Activated CD8-positive, alpha-beta memory T cell treated with anti-CD3 and anti-CD28 coated beads, Interleukin-2, amount 50 U/mL, for 24 hours (primary cell): ENCODE data around the gene GRIK4.
A peak's percentile ranks its signal among the peaks of the same experiment; 100 is the strongest.
"Not testable (repeated sequence)": the region's sequence is repeated elsewhere in the genome, so short reads cannot be mapped to it uniquely, and the experiment has no call there.

Experiments used
- DNase-seq: peaks from one replicate; pipeline ENCODE4 v3.0.0-alpha.2; 2020; ENCODE audit errors: extremely low read depth

Gene GRIK4, protein sequence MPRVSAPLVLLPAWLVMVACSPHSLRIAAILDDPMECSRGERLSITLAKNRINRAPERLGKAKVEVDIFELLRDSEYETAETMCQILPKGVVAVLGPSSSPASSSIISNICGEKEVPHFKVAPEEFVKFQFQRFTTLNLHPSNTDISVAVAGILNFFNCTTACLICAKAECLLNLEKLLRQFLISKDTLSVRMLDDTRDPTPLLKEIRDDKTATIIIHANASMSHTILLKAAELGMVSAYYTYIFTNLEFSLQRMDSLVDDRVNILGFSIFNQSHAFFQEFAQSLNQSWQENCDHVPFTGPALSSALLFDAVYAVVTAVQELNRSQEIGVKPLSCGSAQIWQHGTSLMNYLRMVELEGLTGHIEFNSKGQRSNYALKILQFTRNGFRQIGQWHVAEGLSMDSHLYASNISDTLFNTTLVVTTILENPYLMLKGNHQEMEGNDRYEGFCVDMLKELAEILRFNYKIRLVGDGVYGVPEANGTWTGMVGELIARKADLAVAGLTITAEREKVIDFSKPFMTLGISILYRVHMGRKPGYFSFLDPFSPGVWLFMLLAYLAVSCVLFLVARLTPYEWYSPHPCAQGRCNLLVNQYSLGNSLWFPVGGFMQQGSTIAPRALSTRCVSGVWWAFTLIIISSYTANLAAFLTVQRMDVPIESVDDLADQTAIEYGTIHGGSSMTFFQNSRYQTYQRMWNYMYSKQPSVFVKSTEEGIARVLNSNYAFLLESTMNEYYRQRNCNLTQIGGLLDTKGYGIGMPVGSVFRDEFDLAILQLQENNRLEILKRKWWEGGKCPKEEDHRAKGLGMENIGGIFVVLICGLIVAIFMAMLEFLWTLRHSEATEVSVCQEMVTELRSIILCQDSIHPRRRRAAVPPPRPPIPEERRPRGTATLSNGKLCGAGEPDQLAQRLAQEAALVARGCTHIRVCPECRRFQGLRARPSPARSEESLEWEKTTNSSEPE

DNA sequence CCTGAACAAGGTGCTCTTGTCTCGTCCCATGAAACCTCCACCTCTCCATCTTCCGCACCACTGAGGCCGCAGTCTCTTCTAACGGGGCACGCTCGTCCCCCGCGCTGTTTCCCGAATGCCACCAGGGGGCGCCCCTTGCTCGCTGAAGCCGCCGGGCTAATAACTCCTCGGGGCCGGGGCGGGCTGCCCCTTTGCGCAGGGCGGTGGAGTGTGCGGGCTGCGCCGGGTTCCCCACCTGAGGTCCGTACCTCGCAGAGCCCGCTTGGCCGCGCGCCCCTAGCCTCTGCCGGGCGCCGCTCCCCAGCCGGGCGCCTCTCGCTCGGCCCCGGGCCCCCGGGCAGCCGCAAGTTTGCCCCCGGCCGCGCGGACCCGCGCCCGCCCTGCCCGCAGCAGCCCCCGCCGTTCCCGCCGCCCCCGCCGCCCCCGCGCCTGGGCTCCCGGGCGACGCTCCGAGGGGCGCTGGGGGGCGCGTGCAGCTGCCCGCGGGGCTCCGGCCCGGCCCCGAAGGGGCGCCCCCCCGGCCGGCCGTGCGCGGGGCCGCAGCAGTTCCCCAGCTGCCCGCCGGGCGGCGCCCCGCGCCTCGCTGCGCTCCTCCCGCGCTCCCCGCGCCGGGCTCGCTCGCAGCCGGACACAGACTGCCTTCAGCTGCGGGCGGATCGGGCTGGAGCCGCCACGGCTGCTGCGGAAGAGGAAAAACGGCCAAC is at the start of gene GRIK4:
Gene GRIK4 (plus strand): TSS at position 633 of the 704 bp plus-strand sequence. CDS start 148,571 bp downstream, outside the sequence.
- peak; percentile 49 for DNase-seq

DNA sequence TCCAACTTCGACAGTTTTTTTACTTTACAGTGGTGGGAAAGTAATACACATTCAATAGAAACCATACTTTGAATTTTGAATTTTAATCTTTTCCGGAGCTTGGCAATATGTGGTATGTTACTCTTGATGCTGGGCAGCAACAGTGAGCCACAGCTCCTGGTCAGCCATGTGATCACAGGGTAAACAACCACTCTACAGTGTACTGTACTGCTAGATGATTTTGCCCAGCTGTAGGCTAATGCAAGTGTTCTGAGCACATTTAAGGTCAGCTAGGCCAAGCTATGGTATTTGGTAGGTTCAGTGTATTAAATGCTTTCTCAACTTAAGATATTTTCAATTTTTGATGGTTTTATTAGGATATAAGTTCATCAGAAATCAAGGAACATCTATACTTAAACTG is 48.7 kb upstream of the GRIK4 start:
- no peak for DNase-seq

DNA sequence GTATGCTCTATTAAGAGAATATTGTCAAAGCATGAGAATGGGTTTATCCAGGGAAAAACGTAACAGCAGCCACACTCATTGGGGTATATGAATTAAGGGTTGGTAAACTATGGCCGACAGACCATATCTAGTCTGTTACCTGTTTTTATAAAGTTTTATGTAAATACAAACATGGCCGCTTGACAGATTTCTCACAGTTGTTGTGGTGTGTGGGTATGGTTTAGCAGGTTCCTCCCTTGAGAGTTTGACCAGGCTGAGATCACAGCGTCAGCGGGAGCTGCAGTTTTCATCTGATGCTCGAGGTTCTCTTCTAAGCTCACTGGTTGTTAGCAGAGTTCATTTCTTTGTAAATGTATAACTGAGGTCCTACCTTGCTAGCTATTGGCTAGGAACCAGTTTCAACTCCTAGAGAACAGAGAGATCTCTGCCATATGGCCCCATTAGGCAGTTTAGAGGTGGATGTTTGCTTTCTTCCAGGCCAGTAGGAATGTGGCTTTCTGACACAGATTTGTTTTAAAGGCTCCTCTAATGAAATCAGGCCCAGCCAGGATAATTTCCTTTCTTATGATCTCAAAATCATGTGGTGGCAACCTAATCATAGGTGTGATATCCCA is 45.5 kb upstream of the GRIK4 start:
- no peak for DNase-seq

DNA sequence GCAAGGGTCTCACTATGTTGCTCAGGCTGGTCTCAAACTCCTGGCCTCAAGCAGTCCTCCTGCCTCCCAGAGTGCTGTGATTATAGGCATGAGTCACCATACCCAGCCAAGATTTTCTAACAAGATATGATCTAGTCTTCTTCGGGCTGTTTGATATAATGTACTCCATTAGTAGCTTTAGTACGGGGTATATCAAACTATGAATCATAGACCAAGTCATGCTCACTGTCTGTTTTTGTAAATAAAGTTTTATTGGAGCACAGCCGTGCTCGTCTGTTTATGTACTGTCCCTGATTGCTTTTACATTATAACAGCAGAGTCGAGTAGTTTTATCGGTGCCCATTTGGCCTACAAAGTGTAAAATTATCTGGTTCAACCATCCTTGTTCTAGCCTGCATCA is 43.9 kb upstream of the GRIK4 start:
- DNase-seq: no peak

DNA sequence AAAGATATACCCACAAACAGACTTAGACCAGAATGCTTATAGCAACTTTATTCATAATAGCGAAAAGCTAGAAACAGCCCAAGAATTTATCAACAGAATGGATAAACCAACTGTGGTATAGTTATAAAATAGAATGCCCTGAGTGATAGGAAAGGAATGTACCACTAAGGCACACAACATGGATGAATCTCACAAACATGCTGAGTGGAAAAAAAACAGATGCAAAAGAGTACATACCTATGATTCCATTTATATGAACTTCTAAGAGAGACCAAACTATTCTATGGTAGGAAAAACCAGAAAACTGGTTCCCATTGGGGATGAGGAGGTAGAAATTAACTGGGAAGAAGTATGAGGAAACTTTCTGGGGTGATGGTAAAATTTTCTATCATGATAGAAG is 40.4 kb upstream of the GRIK4 start:
- no peak for DNase-seq

DNA sequence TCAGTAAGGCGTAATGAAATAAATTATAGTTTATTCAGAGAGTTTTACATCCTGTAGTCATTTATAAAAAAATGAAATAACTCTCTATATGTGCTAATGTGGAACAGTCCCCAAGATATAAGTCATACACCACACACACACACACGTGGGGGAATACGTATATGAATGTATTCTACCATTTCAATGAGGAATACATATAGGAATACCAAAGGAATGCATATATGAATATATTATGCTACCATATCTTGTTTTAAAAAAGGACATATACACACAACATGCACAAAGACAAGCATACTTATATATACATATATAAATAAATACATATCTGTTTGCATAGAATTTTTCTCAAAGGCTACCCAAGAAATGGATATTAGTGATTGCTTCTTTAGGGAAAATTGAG is 39.6 kb upstream of the GRIK4 start:
- DNase-seq: no peak

DNA sequence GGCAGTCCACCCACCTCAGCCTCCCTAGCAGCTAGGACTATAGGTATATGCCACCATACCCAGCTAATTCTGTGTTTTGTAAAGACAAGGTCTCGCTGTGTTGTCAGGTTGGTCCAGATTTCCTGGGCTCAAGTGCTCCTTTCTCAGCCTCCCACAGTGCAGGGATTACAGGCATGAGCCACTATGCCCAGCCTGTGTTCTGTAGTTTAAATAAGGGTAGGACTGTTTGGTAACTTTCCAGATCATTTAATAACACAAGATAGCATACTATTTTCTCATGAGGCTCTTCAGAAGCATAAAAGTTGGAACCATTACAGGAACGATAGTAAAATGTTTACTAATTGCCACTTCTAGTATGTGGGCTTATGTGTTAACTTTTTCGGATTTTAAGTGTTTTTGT is 38.0 kb upstream of the GRIK4 start:
- DNase-seq: no peak

DNA sequence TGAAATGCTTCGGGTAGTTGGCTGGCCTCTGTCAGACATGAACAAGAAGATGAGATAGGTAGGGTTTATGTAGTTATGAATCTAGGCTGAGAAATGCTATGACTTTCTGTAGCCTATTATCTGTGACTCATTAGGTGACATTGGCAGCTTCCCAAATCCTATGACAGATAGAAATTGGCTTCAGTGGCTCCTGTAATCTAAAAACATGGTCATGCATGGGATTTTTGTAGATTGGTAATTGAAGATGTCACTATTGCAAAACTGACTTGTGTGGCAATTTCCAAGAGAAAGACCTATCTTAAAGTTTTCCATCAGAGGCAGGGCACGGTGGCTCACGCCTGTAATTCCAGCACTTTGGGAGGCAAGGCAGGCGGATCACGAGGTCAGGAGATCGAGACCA is 29.4 kb upstream of the GRIK4 start:
- DNase-seq: no peak

DNA sequence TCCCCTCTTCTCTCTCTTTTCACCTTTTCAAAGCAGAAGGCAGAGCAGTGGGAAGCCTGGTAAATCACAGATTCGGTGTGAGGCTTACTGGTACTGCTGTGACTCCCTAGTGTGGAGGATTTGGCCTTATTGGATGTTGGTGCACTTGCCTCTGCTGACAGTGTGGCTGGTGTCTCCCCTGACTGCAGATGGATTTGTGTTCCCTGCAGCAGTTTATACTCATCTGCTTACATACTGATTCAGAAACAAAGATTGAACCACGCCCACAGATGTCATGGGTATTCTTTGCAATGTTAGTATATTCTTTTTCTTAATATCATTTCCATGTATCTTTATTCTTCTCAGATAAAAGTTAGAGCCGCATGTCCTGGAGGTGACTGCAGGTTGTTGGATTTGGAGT is 26.8 kb upstream of the GRIK4 start:
- no peak for DNase-seq

DNA sequence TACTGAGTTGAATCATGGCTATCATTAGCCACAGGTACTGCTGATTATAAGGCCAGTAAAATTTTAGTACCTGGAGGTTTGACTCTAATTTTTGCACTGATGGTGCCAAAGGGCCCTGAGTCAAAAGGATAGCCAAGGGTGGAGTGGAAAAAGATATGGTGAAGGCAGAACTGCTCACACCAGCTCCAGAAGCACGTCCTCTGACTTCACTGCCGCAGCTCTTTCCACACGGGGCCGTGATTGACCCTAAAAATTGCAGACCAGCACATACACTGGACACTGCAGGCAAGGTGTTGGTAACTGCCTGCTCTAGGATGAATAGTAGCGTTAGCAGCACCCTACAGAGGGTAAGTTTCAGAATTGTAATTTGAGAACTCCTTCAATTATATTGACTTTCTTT is 25.4 kb upstream of the GRIK4 start:
- no peak for DNase-seq

DNA sequence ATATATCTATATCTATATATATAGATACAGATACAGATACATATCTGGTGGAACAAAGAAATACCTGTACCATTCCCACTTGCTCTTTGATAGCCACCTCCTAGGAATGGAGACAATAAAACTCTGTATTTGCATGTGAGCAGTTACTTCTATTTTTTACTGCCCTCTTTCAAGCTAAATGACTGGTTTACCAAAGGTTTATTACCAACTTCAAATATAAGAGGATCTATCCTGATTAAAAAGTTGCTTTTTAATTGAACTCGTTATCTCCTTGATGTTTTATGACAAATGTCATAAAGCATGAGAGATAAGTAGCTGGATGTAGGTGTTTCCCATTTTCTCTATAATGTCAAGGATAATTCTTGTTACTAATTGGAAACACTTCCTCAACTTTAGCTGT is 21.7 kb upstream of the GRIK4 start:
- no peak for DNase-seq

DNA sequence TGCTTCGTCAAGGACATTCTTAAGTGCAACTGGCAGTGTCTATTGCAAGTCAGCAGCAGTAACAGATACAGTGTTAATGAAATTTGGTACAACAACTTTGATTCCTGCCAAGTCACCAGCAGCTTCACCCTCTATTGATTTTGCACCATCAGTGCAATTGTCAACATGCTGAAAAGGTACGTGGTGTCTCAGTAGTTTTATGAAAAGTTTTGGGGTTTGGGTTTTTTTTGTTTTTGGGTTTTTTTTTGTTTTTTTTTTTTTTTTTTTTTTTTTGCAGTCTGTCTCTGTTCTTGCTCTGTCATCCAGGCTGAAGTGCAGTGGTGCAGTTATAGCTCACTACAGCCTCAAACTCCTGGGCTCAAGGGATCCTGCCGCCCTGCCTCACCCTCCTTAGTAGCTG is 19.1 kb upstream of the GRIK4 start:
- no peak for DNase-seq

DNA sequence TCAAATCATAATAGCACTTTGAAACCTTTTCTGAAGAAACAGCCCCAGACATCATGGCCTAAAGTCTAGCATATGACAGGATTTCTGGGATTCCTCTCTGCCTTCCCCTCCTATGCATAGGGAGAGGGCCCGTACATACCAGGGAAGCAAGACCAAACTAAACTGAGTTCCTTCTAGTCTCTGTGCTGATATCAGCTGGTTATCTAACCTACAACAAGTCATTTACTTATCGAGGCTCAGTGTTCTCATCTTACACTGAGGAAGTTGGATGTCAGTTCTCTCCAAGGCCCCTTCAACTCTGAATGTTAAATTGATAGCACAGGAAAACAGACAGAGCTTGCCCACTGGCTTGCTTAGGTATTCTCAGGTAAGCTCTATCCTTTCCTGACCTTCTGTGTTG is 17.0 kb upstream of the GRIK4 start:
- no peak for DNase-seq

DNA sequence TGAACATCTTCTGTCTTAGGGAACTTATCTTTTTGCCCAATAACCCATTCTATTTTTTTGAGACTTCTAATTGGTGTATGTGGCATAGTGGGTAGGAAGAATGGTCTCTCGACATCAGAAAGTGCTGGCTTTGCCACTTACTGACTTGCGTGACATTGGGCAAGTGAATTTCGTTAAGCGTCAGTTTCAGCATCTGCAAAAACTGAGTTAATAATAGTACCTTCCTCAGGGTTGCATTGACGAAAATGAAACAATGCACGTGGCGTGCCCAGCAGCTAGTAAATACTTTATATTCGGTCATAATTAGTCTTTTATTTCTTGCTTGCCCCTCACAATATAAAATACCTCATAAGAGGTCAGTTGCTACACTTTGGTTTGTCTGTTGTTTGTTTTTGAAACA is 12.5 kb upstream of the GRIK4 start:
- no peak for DNase-seq

DNA sequence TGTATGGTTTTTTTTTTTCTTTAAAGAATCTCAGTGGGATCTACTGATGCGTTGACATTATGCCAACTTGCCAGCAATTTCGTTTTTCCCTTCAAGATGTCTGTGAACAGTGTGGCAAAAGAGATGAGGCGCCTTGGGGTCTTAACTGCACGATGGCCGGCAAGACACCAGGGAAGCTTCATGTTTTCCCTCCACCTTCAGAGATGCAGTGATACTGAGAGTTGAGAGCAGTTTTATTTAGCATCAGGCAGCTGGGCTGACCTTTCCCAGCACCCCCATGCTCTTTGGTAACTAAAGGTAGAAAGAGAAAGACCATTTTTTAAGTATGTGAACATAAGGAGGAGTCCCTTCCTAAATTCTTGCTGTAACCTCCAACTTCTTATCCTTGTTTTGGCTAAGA is 11.7 kb upstream of the GRIK4 start:
- DNase-seq: no peak

DNA sequence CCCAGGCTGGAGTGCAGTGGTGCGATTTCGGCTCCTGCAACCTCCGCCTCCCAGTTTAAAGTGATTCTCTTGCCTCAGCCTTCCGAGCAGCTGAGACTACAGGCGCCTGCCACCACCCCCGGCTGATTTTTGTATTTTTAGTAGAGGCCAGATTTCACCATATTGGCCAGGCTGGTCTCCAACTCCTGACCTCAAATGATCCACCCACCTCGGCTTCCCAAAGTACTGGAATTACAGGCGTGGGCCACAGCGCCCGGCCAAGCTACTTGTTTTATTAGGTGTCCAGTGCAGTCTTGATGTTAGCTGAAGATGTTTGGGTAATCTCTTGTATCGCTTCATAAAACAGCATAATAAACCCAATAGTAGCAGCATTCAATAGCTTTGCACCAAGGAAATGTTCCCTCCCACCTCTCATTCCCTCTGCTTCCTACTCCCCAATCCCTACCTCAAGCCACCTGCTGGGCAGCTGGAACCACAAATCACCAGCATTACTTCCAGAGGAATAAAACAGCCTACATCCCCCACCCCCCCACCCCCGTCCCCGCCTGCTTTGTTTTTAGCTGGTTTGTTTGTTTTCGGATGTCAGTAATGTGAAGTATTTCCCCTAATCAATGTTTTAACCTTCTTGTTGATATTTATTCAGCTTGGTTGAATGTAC is 11.0 kb upstream of the GRIK4 start:
- no peak for DNase-seq

DNA sequence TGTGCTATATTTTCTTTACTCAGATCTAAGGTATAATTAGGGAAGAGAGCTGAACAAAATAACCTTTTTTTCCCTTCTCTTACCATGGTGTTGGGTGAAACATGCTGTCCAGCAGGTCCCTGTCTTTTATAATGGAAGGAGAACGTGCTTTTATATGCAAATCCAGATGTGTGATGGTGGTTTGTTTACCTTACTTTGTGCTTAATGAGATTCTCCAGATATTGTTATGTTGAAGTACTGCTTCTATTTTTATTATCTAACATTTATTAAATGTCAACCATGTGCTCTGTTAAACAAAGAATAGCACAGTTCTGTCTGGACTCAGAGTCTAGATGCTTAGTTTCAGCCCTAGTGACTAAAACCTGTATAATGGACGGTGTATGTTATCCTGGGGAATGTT is 10.1 kb upstream of the GRIK4 start:
- no peak for DNase-seq

DNA sequence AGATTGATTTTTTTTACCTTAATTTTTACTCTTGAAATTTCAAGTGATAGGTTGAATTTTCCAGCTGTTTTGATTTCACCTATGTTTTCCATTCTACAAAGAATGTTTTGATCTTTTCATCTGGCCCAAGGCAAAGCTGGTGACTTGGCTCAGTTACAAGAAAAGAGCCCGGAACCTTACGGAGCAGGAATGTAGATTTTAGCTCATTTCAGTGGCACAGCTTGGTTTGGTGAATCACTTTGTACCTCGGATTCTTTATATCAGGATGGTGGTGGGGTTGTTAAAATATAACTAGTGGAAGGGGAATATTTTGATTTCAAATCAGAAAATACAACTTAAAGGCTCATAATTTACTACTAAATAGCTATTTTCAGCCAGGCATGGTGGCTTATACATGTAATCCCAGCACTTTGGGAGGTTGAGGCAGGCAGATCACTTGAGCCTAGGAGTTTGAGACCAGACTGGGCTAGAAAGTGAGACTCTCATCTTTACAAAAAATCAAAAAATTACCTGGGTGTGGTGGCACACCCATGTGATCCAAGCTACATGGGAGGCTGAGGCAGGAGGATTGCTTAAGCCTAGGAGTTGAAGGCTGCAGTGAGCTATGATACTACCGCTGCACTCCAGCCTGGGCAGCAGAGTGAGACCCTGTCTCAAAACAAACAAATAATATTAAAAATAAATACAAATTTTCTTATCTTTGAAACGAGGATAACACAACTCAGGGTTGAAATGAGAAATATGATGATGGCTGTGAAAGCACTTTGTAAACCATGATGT is 9.4 kb upstream of the GRIK4 start:
- DNase-seq: no peak

DNA sequence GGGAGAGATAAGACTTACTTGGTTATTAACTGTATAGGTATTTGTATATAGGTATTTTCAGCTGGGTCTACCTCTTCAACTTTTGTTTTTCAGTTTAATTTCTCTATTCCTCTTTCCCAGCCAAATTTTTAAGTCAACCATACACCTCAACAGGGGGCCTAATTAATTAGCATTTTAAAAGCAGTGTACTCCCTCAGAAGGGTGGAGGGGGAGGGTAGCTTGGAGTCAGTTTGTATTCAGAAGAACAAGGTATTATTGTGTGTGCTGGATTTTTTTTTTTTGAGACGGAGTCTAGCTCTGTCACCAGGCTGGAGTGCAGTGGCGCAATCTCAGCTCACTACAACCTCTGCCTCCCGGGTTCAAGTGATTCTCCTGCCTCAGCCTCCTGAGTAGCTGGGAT is 8.0 kb upstream of the GRIK4 start:
- not testable (repeated sequence) for DNase-seq

DNA sequence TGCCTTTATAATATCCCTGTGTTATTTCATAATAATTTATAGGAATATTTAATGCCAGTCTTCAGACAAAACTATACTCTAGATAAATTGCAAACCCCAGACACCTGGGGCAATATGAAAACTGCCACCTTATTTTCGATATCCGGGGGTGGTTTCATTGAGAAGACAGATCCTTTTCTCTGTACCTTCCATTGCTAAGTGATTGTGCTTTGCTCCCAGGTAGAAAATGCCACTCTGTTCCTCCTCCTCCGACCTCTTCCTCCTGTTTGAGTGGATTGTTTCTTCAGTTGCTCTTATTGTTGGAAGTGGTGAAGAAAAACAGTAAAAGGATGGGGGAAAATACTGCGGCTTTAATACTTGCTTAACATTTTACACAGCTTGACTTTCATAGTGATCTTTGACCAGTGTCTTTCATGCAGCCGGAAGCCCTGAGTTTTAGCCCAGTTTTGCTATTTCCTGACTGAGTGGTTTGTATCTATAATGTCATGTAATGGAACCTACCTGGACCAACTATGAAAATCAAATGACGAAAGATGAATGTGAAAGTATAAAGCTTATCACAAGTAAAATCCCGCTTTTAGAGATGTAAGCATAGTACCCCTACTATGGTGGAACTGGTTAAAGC is 5.6 kb upstream of the GRIK4 start:
- DNase-seq: no peak
